Kidney (tissue), 14 donors: ENCODE data around the gene SMC1B. TPM values are rescaled to one million over a fixed set of nuclear protein-coding genes. Genes with fewer than 3 reads are reported as not detected.
"Not testable (repeated sequence)": the region's sequence is repeated elsewhere in the genome, so short reads cannot be mapped to it uniquely, and the experiment has no call there.

Experiments used
- DNase-seq, 5 donors: peaks; one replicate each; pipeline ENCODE4 v3.0.0-alpha.2; 2013 to 2020
- FAIRE-seq: peaks from 2 replicates; lab custom pipeline; 2012; peaks lifted over from hg19 to GRCh38; lab: Jason Lieb, UNC
- H3K27ac ChIP-seq, 2 donors: one replicate each; pipeline ENCODE4 v1.7.0; 2013; ENCODE audit warnings: low read depth in 2 of 2, low read length in 2 of 2, inconsistent platforms in 1 of 2
- H3K27me3 ChIP-seq: one replicate; pipeline ENCODE4 v1.7.1; 2013; ENCODE audit warnings: low read length, inconsistent platforms; ENCODE audit not compliant: control insufficient read depth, insufficient read depth
- H3K36me3 ChIP-seq, 3 donors: one replicate each; pipeline versions ENCODE4 v1.7.0 to v1.7.1; 2013; ENCODE audit warnings: low read length in 3 of 3, control low read depth in 1 of 3, inconsistent platforms in 1 of 3; ENCODE audit not compliant: insufficient read depth in 3 of 3, control insufficient read depth in 2 of 3
- H3K4me1 ChIP-seq, 3 donors: one replicate each; pipeline versions ENCODE4 v1.7.0 to v1.7.1; 2013; ENCODE audit warnings: low read length in 3 of 3, inconsistent platforms in 1 of 3, low read depth in 1 of 3; ENCODE audit not compliant: control insufficient read depth in 2 of 3, insufficient read depth in 2 of 3
- H3K4me3 ChIP-seq, 3 donors: one replicate each; pipeline versions ENCODE4 v1.7.0 to v1.8.1; 2013; ENCODE audit warnings: low read length in 3 of 3, control low read depth in 1 of 3, inconsistent platforms in 1 of 3
- H3K9ac ChIP-seq, 3 donors: one replicate each; pipeline versions ENCODE4 v1.7.0 to v1.7.1; 2013; ENCODE audit warnings: low read length in 3 of 3, control low read depth in 1 of 3, inconsistent platforms in 1 of 3
- H3K9me3 ChIP-seq, 3 donors: one replicate each; pipeline versions ENCODE4 v1.7.0 to v1.7.1; 2013; ENCODE audit warnings: low read length in 3 of 3, control low read depth in 1 of 3, inconsistent platforms in 1 of 3; ENCODE audit not compliant: control insufficient read depth in 2 of 3, insufficient read depth in 1 of 3
- CTCF ChIP-seq: IDR thresholded peaks from 3 replicates; pipeline ENCODE4 v1.5.1; 2012; ENCODE audit warnings: mild to moderate bottlenecking, moderate library complexity, borderline replicate concordance; ENCODE audit not compliant: insufficient read depth; ENCODE audit errors: extremely low read depth
- intact Hi-C: fragments of 100-400 bp; cut with DNase I; formaldehyde crosslinking; loops from one replicate; pipeline ENCODE4 v1.11.1; 2022
- polyA plus RNA-seq: library from polyadenylated mRNA; stranded (reverse); fragments of 350-450 nt; fragmentation: Illumina TruSeq; extraction: RNeasy Lipid Tissue Mini Kit (QIAGEN cat#74804); gene quantifications from one replicate; pipeline ENCODE4 v1.2.3, GENCODE V29; 2014; ENCODE audit warnings: low read depth, low replicate concordance; ENCODE audit not compliant: insufficient read depth
- total RNA-seq: library from RNA; stranded (reverse); fragmentation: NEBNext Ultra II Directional; extraction: Animal tissue kit (Norgen Biotek cat#: 25700); gene quantifications from one replicate; pipeline ENCODE4 v1.2.1, GENCODE V29; 2021
- donor health status: control.
- donor health status: control.
- donor health status: control.
- donor health status: control.
- donor health status: control.
- donor health status: DM: yes; HTN: yes; CAD: no.
- donor health status: Normal renal cell carcinoma (clear cell type).

SMC1B gene
- total and polyA plus RNA-seq, 2 donors from 2014 or later = not detected

- no peak for DNase-seq
Measured at GRCh38 chr22:45376703-45377102, 36.7 kb downstream of the SMC1B start.

GRCh38 chr22:45376009-45376408 is 37.4 kb downstream of the SMC1B start:
- TF ChIP-seq CTCF = no peak
- FAIRE-seq (no peak), DNase-seq (no peak)
- intact Hi-C loops = no loop called here
- Histone ChIP-seq H3K9me3 (no peaks in the 10 kb centered on the region), H3K27ac (no peak overlapping the region), H3K36me3 (no peaks in the 10 kb centered on the region), H3K4me3 (no peak overlapping the region), H3K27me3 (no peaks in the 10 kb centered on the region), H3K4me1 (no peaks in the 10 kb centered on the region), H3K9ac (no peak overlapping the region)

More at GRCh38 chr22:45376703-45377102, 36.7 kb downstream of the SMC1B start:
- FAIRE-seq = no peak
- Histone ChIP-seq H3K27ac (no peak overlapping the region), H3K36me3 (no peaks in the 10 kb centered on the region), H3K9ac (no peak overlapping the region), H3K4me3 (no peak overlapping the region), H3K4me1 (no peaks in the 10 kb centered on the region), H3K9me3 (no peaks in the 10 kb centered on the region), H3K27me3 (no peaks in the 10 kb centered on the region)
- TF ChIP-seq CTCF = no peak
- intact Hi-C loops = no loop called here

GRCh38 chr22:45373592-45373991 is 39.8 kb downstream of the SMC1B start:
- H3K9me3 ChIP-seq, DNase-seq, H3K4me3 ChIP-seq, FAIRE-seq, H3K27me3 ChIP-seq, H3K36me3 ChIP-seq, H3K27ac ChIP-seq, intact Hi-C loops, H3K9ac ChIP-seq, H3K4me1 ChIP-seq: not testable (repeated sequence)

- Histone ChIP-seq H3K4me3 (no peak overlapping the region), H3K9me3 (peaks cover 0 to 6% (median 0%) of the 10 kb centered on the region in 3 donors)
- intact Hi-C loops = no loop called here
Measured at GRCh38 chr22:45366713-45367112, 46.7 kb downstream of the SMC1B start.

More at GRCh38 chr22:45366713-45367112, 46.7 kb downstream of the SMC1B start:
- DNase-seq (no peak), FAIRE-seq (no peak)
- H3K9ac ChIP-seq = no peak overlapping the region
- H3K4me1 ChIP-seq = no peaks in the 10 kb centered on the region
- no peaks in the 10 kb centered on the region for H3K36me3 ChIP-seq
- no peaks in the 10 kb centered on the region for H3K27me3 ChIP-seq
- H3K27ac ChIP-seq = no peak overlapping the region
- no peak for TF ChIP-seq CTCF
